NB4 (cell line): ENCODE results near the gene RPL32.

Experiments
- DNase-seq: peaks from one replicate; pipeline ENCODE4 v3.0.0; 2010; ENCODE audit warnings: low read depth
- H3K4me3 ChIP-seq: one replicate; pipeline ENCODE4 v1.5.1; 2011; ENCODE audit warnings: mild to moderate bottlenecking, low read depth, low read length, moderate library complexity
- MYC ChIP-seq: IDR thresholded peaks from 2 replicates; pipeline ENCODE4 v1.6.1; 2011; ENCODE audit warnings: low read depth, low read length
- POLR2A ChIP-seq: IDR thresholded peaks from 2 replicates; pipeline ENCODE4 v1.6.1; 2011; ENCODE audit warnings: mild to moderate bottlenecking; ENCODE audit not compliant: insufficient read length; ENCODE audit errors: extremely low read depth
- TF ChIP-seq, protein P1 (sequence below): IDR thresholded peaks from 2 replicates; pipeline ENCODE4 v1.6.1; 2011; ENCODE audit warnings: low read depth, low read length
- TF ChIP-seq, protein P2 (sequence below): IDR thresholded peaks from one replicate; pipeline ENCODE4 v1.5.1; 2012; ENCODE audit warnings: low read depth, low read length

The RPL32 gene

DNA sequence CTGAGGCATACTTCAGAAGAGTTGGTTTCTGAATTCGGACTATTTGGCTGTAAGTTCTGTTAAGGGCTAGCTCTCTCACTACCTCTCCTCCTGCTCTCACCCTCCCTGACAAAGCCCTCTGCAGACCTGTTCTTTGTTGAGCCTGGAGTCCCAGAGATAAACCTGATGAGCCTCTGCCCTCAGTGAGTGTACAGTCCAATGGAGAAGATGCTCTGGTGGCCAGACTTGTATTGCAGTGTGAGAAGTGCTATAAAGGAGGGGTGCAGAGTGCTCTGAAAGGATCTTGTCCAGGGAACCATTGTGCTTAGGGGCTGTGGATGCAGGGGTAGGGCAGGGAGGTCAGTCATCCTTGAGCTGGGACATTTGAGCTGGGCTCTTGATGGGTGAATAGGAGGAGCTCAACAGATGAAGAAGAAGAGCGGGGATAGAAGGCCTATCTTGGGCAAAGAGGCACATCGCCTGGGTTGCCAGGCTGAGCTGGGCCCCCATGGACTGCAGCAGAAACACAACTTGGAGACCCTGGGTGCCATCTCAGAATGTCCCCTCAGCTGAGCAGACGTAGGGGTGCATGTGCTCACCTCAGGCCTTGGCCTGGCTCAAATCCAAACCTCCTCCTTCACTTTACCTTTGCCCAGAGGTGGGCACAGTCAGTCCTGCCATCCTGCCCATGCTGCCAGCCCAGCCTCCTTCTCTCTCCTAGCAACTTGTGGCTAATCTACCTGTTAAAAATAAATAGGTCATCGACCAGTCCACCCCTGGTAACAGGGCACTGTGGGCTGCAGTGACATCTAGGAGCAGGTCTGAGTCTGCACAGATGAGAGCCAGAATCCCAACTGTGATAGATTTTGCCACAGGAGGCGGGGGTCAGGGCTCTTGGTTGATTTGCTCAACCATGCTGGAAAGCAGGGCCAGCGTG, 41.6 kb downstream of the RPL32 start:
- H3K4me3 ChIP-seq: no peak overlapping the region
- no peak for DNase-seq
- TF ChIP-seq, protein P1, sequence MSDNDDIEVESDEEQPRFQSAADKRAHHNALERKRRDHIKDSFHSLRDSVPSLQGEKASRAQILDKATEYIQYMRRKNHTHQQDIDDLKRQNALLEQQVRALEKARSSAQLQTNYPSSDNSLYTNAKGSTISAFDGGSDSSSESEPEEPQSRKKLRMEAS: no peak

DNA sequence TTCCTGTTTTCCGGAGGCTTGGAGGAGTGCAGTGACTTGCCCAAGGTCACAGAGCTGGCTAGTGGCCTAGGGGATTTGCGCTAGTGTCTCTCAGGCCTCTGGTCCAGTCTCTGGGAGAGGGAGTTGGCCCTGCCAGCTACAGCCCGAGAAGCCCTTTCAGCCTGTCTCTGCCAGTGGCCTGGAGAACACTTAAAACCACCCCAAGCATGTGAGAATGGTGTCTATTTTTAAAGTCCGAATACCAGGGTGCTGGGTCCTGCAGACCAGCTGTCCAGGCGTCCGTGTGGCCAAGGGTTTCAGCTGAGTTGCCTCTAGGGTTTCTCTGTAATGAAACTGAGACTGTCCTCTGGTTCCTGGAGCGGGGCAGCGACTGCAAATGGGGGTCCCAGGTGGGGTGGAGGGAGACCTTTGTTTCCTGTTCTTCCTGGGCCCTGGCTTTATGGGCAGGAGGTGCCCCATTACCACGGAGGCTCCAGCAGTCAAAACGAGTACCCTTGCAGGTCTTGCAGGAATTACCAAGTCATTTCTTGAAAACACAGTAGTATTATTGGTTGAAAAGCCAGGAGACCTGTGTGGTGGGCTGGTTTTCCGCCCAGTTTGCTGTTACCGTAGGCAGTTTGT, 42.7 kb downstream of the RPL32 start:
- no peak for DNase-seq

DNA sequence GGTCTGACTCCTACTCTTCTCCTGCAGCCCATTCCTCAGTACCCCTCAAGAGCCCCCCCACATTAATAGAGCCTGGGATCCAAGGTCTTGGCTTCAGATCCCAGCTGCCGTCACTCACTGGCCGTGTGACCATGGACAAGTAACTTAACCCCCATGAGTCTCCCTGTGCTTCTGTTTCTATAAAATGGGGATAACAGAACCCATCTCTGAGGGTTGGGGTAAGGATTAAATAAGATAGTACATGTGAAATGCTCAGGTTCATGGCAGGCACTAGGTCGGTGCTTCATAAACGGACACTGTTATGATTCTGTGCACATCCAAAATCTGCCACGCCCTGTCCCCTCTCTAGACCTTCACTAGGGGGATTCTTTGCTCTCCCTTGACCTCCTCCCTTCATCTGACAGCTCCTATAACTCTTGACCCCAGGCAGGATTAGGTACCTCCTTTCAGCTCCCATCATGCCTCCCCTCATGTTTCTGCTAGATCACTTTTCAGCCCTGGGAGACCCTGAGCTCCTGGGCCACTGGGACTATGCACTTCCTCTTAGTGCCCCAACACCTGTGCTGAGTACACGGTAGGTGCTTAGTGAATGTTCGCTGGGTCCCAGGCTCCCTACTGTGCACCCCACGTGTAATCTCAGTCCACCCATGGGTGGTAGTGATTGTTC, 43.3 kb downstream of the RPL32 start:
- no peak for DNase-seq
- no peak for TF ChIP-seq POLR2A
- TF ChIP-seq, protein P1: no peak
- TF ChIP-seq MYC: no peak
- TF ChIP-seq, protein P2, sequence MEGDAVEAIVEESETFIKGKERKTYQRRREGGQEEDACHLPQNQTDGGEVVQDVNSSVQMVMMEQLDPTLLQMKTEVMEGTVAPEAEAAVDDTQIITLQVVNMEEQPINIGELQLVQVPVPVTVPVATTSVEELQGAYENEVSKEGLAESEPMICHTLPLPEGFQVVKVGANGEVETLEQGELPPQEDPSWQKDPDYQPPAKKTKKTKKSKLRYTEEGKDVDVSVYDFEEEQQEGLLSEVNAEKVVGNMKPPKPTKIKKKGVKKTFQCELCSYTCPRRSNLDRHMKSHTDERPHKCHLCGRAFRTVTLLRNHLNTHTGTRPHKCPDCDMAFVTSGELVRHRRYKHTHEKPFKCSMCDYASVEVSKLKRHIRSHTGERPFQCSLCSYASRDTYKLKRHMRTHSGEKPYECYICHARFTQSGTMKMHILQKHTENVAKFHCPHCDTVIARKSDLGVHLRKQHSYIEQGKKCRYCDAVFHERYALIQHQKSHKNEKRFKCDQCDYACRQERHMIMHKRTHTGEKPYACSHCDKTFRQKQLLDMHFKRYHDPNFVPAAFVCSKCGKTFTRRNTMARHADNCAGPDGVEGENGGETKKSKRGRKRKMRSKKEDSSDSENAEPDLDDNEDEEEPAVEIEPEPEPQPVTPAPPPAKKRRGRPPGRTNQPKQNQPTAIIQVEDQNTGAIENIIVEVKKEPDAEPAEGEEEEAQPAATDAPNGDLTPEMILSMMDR: no peak
- H3K4me3 ChIP-seq: no peak overlapping the region

More for the DNA sequence above, 42.7 kb downstream of the RPL32 start:
- no peak overlapping the region for H3K4me3 ChIP-seq
- TF ChIP-seq, protein P2: no peak
- TF ChIP-seq MYC: no peak

DNA sequence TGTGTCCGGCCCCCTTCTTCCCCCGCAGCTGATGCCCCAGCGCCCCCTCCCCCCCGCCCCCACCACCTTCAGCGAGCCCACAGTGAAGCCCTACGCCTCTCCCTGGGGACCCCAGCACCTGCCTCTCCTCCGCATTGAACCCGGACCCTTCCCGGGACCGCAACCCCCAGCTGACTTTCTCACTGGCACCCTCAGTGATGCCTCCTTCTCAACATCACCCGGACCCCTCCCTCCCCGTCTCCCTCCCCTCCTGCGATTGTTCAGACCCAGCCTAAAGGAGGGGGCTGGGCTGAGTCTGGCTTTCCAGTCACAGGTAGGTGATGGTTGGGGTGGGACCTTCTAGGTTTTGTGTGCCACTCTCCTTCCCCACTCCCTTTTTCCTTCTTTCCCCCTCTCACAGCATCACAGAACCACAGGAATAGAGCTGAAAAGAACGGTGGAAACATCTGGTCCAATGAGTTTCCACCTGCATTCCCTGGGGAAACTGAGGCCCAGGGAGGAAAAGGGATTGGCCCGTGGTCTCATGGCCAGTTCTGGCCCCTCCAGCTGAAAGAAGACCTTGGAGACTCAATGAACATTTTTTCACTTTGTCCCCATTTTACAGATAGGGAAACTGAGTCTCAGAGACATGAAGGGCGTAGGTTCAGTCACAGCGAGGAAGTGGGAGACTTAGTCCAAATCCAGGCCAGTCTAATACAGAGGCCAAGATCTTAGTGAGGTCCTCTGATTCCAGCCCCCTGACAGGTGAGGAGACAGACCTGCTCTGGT, 44.1 kb downstream of the RPL32 start:
- H3K4me3 ChIP-seq: no peak overlapping the region
- DNase-seq: no peak
- TF ChIP-seq POLR2A: no peak
- no peak for TF ChIP-seq MYC
- TF ChIP-seq, protein P1: no peak
- TF ChIP-seq, protein P2: no peak

DNA sequence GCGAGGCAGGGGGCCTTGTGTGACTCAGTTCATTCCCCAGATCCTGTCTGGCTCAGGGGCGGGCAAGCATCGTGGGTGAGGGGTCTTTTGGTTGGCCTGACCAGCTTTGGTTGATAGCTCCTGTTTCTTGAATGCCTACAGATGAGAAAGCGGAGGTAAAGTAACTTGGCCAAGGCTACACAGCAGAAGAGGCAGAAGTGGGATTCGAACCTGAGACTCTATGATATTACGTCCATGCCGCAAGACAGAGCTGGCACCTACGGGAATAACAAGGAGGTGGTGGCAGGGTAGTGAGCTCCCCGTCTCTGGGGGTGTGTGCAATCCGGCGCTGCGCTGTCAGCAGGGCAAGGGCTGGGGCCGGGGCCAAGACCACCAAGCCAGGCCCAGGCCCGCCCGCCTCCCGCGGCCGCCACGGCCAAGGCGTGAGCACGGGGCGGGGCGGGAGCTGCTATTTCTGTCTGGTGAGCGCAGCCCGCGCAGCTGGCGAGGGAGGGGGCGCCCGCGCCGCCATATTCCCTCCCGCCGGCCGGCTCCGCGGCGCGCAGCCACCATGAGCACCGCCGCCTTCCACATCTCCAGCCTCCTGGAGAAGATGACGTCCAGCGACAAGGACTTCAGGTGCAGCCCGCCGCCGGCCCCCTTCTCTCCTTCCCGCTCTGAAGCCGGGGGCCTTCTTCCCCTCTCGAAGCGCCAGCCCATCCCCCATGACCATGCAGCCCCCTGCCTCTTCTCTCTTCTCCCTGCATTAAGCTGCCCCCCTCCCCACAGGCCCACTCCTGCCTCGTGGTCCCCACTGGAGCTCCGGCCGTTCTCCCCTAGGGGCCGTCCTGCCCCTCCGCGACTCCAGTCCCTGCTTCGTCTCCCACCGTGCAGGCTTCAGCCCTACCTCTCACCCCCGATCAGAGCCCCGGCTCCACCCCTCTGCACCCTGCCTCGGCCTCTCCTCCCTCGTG, 44.9 kb downstream of the RPL32 start, which contains the start of gene CAND2:
Gene CAND2, plus strand, starts transcription at position 510 of the 953 bp plus-strand sequence. Its CDS starts 41 bp downstream, at position 551.
- TF ChIP-seq POLR2A (no peak), MYC (no peak)
- H3K4me3 ChIP-seq: peak within 1 kb of the TSS; percentile 38
- peak; percentile 49 for DNase-seq

DNA sequence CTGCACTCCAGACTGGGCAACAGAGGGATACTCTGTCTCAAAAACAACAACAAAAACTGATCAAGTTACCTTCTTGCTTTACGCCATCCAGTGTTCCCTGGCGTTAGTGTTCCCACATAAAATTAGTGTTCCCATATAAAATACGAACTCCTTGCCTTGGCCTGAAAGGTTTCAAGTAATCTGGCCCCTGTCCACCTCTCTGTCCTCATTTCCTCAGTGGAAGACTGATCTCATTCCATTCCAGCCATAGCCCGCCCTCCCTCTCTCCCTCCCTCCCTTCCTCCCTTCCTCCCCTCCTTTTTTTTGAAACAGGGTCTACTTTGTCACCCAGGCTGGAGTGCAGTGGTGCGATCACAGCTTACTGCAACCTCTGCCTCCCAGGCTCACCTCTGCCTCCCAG, 47.7 kb downstream of the RPL32 start:
- no peak overlapping the region for H3K4me3 ChIP-seq
- no peak for DNase-seq
- TF ChIP-seq, protein P1: no peak
- TF ChIP-seq MYC (no peak), POLR2A (no peak)
- TF ChIP-seq, protein P2: no peak
